CD14-positive monocyte (primary cell): ENCODE measurements around the gene PADI2. TPM values are rescaled to one million over a fixed set of nuclear protein-coding genes. Genes with fewer than 3 reads are reported as not detected.

ENCODE experiments used
- DNase-seq, 3 donors: peaks; one replicate each; pipeline ENCODE4 v3.0.0-alpha.2; 2011 to 2022
- H2AFZ ChIP-seq: 2 replicates; pipeline ENCODE4 v1.6.0; 2012; ENCODE audit warnings: mild to moderate bottlenecking, low read depth, low read length, inconsistent platforms; ENCODE audit not compliant: insufficient read depth, poor library complexity, severe bottlenecking
- H3K27ac ChIP-seq, 2 donors: 1 replicate in 1 of 2; 2 replicates in 1 of 2; pipeline ENCODE4 v1.5.1; 2012 to 2013; ENCODE audit warnings: low read length in 2 of 2, control low read depth in 1 of 2, inconsistent platforms in 1 of 2, low read depth in 1 of 2, mild to moderate bottlenecking in 1 of 2
- H3K27me3 ChIP-seq, 2 donors: one replicate each; pipeline versions ENCODE4 v1.6.0 to v1.6.1; 2011 to 2013; ENCODE audit warnings: low read length in 2 of 2; ENCODE audit not compliant: control insufficient read depth in 2 of 2, insufficient read depth in 2 of 2
- H3K36me3 ChIP-seq, 2 donors: replicated peaks in 1 of 2; 1 replicate in 1 of 2; 2 replicates in 1 of 2; pipeline versions ENCODE4 v1.5.1 to v1.6.1; 2012 to 2013; ENCODE audit warnings: low read length in 2 of 2, control low read depth in 1 of 2, inconsistent platforms in 1 of 2, mild to moderate bottlenecking in 1 of 2; ENCODE audit not compliant: insufficient read depth in 2 of 2, control insufficient read depth in 1 of 2
- H3K4me1 ChIP-seq, 2 donors: 1 replicate in 1 of 2; 2 replicates in 1 of 2; pipeline versions ENCODE4 v1.5.1 to v1.6.1; 2012 to 2013; ENCODE audit warnings: low read length in 2 of 2, control low read depth in 1 of 2, inconsistent platforms in 1 of 2, mild to moderate bottlenecking in 1 of 2, moderate library complexity in 1 of 2; ENCODE audit not compliant: insufficient read depth in 2 of 2, control insufficient read depth in 1 of 2
- H3K4me2 ChIP-seq: replicated peaks from 2 replicates; pipeline ENCODE3; 2012; ENCODE audit warnings: low read length, moderate library complexity, mild to moderate bottlenecking; ENCODE audit not compliant: poor library complexity, severe bottlenecking; ENCODE audit errors: extremely low read depth
- H3K4me3 ChIP-seq, 3 experiments: fragments of 200-600 bp in 1 of 3; sonication (generic) in 1 of 3; replicated peaks in 1 of 3; 1 replicate in 2 of 3; 2 replicates in 1 of 3; pipeline ENCODE4 v1.5.1; 2011 to 2013; ENCODE audit warnings: low read length in 3 of 3, mild to moderate bottlenecking in 3 of 3, control low read depth in 2 of 3, low read depth in 2 of 3, inconsistent platforms in 1 of 3, moderate library complexity in 1 of 3
- H3K79me2 ChIP-seq: 2 replicates; pipeline ENCODE4 v1.6.0; 2012; ENCODE audit warnings: mild to moderate bottlenecking, control low read depth, inconsistent platforms, low read length, moderate library complexity; ENCODE audit not compliant: insufficient read depth
- H3K9ac ChIP-seq: 2 replicates; pipeline ENCODE4 v1.6.0; 2017; ENCODE audit warnings: low read length, mild to moderate bottlenecking; ENCODE audit not compliant: insufficient read depth, poor library complexity, severe bottlenecking
- H3K9me3 ChIP-seq, 2 donors: replicated peaks in 1 of 2; 1 replicate in 1 of 2; 2 replicates in 1 of 2; pipeline versions ENCODE4 v1.5.1 to v1.6.1; 2012 to 2013; ENCODE audit warnings: low read length in 2 of 2, control low read depth in 1 of 2; ENCODE audit not compliant: control insufficient read depth in 1 of 2, insufficient read depth in 1 of 2
- H4K20me1 ChIP-seq: 2 replicates; pipeline ENCODE4 v1.6.0; 2012; ENCODE audit warnings: mild to moderate bottlenecking, low read length, control low read depth, moderate library complexity; ENCODE audit not compliant: insufficient read depth
- H3K27ac Mint-ChIP-seq, 7 donors: one replicate each; pipeline ENCODE4 v1.8.0; 2020; ENCODE audit warnings: mild to moderate bottlenecking in 7 of 7, mixed read lengths in 7 of 7, moderate library complexity in 6 of 7, inconsistent platforms in 2 of 7
- H3K27me3 Mint-ChIP-seq, 3 donors: one replicate each; pipeline ENCODE4 v1.8.0; 2021 to 2022; ENCODE audit warnings: low read depth in 3 of 3, mild to moderate bottlenecking in 3 of 3, mixed read lengths in 3 of 3, moderate library complexity in 3 of 3, inconsistent platforms in 1 of 3
- H3K36me3 Mint-ChIP-seq, 2 donors: one replicate each; pipeline ENCODE4 v1.8.0; 2020; ENCODE audit warnings: mixed read lengths in 2 of 2, inconsistent platforms in 1 of 2, mild to moderate bottlenecking in 1 of 2
- H3K4me1 Mint-ChIP-seq: one replicate; pipeline ENCODE4 v1.8.0; 2020; ENCODE audit warnings: mild to moderate bottlenecking, mixed read lengths
- H3K4me3 Mint-ChIP-seq, 2 donors: one replicate each; pipeline ENCODE4 v1.8.0; 2020; ENCODE audit warnings: mild to moderate bottlenecking in 2 of 2, mixed read lengths in 2 of 2, moderate library complexity in 1 of 2
- H3K9me3 Mint-ChIP-seq, 7 donors: one replicate each; pipeline ENCODE4 v1.8.0; 2020 to 2022; ENCODE audit warnings: mixed read lengths in 7 of 7, mild to moderate bottlenecking in 6 of 7, moderate library complexity in 6 of 7, inconsistent platforms in 2 of 7
- CTCF ChIP-seq: fragments of 200-600 bp; IDR thresholded peaks from one replicate; pipeline ENCODE4 v1.8.0; 2022; ENCODE audit warnings: antibody characterized with exemption, mild to moderate bottlenecking
- WGBS: methylation state at CpG from one replicate; pipeline ENCODE4 v1.1.5; 2013; ENCODE audit warnings: missing lambda C conversion rate; ENCODE audit not compliant: insufficient coverage; 5-methylcytosine and 5-hydroxymethylcytosine counted together
- intact Hi-C, 2 donors: fragments of 100-400 bp; cut with micrococcal nuclease; formaldehyde crosslinking; loops; one replicate each; pipeline versions ENCODE4 v1.15.0 to v1.15.1; 2023
- polyA plus RNA-seq, 3 donors: library from polyadenylated mRNA; depleted of rRNA in 1 of 3; unstranded in 2 of 3; stranded (reverse) in 1 of 3; fragments of 300-500 nt in 2 of 3; fragments of >200 nt in 1 of 3; fragmentation: Illumina TruSeq in 2 of 3; gene quantifications; 1 replicate in 2 of 3; 2 replicates in 1 of 3; pipeline ENCODE4 v1.2.3, GENCODE V29; 2012 to 2021

The PADI2 gene
- polyA plus RNA-seq, 3 donors: 18.6 to 61.7 (median 32.6) TPM

- no peak for TF ChIP-seq CTCF
- Mint-ChIP-seq H3K36me3 (peaks cover 3 to 4% of the 10 kb centered on the region in 2 donors), H3K4me3 (no peak overlapping the region), H3K27ac (peak overlapping the region in 4 of 7 donors; percentile 39 to 69 (median 57)), H3K27me3 (peaks cover 2 to 5% (median 5%) of the 10 kb centered on the region in 3 donors), H3K9me3 (peaks cover 0 to 2% (median 0%) of the 10 kb centered on the region in 7 donors), H3K4me1 (peaks cover 74% of the 10 kb centered on the region)
- Histone ChIP-seq H3K9ac (no peak overlapping the region), H3K27me3 (no peaks in the 10 kb centered on the region), H4K20me1 (peaks cover 9% of the 10 kb centered on the region), H3K4me2 (no peak overlapping the region), H3K27ac (no peak overlapping the region), H3K4me1 (peaks cover 79 to 80% of the 10 kb centered on the region in 2 donors), H3K36me3 (peaks cover 0 to 7% of the 10 kb centered on the region in 2 donors), H3K4me3 (no peak overlapping the region), H2AFZ (peak overlapping the region; percentile 15), H3K9me3 (no peaks in the 10 kb centered on the region), H3K79me2 (peaks cover 31% of the 10 kb centered on the region)
- no peak for DNase-seq
- intact Hi-C loops: loop anchor here (5.0 to 10.0 kb wide), 3 partner anchors 64 to 284 kb away; no protein-coding TSS in a partner anchor
- WGBS: 76% methylated on average over 16 of the region's 23 CpGs
Observed at GRCh38 chr1:17120962-17121837, 1.9 kb upstream of the PADI2 start.

- WGBS: 92% methylated on average over 2 of the region's 5 CpGs
- Histone ChIP-seq H3K4me2 (peak overlapping the region; percentile 99), H3K4me1 (peaks cover 79 to 80% of the 10 kb centered on the region in 2 donors), H3K27ac (no peak overlapping the region), H3K79me2 (peaks cover 38% of the 10 kb centered on the region), H3K4me3 (no peak overlapping the region), H4K20me1 (peaks cover 10% of the 10 kb centered on the region), H3K9ac (no peak overlapping the region), H3K36me3 (peaks cover 0 to 11% of the 10 kb centered on the region in 2 donors), H3K9me3 (no peaks in the 10 kb centered on the region), H3K27me3 (no peaks in the 10 kb centered on the region), H2AFZ (peak overlapping the region; percentile 57)
- Mint-ChIP-seq H3K36me3 (peaks cover 10% of the 10 kb centered on the region in 2 donors), H3K27ac (peak overlapping the region in 4 of 7 donors; percentile 30 to 93 (median 73)), H3K4me3 (no peak overlapping the region), H3K9me3 (peaks cover 0 to 2% (median 0%) of the 10 kb centered on the region in 7 donors), H3K4me1 (peaks cover 74% of the 10 kb centered on the region), H3K27me3 (peaks cover 2 to 8% (median 5%) of the 10 kb centered on the region in 3 donors)
- no peak for TF ChIP-seq CTCF
- no peak for DNase-seq
- intact Hi-C loops: loop anchor here (5.0 to 10.0 kb wide), 3 partner anchors 63 to 284 kb away; no protein-coding TSS in a partner anchor
Observed at GRCh38 chr1:17120481-17120877, 1.2 kb upstream of the PADI2 start.
